ENCODE measurements around the gene PLA2G4A.

Gene PLA2G4A

DNA sequence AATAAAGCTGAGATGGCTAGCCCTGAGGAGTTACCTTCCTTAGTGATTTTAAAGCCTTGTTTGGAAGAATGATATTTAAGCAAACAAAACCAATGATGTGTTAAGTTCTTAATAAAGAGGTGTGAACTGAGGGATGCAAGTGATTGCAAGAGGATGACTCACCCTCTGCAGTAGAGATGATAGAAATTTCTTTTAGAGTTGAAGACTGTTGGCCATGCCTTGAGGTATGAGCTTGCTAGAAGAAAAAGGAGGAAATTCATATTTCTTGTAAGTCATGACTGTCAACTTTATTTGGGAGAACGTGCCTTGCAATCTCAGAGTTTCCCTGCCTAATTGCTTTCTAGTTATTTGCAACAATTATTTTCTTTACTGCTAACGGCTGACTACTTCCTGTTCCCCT is 94.7 kb downstream of the PLA2G4A start:
- DNase-seq = no peak

DNA sequence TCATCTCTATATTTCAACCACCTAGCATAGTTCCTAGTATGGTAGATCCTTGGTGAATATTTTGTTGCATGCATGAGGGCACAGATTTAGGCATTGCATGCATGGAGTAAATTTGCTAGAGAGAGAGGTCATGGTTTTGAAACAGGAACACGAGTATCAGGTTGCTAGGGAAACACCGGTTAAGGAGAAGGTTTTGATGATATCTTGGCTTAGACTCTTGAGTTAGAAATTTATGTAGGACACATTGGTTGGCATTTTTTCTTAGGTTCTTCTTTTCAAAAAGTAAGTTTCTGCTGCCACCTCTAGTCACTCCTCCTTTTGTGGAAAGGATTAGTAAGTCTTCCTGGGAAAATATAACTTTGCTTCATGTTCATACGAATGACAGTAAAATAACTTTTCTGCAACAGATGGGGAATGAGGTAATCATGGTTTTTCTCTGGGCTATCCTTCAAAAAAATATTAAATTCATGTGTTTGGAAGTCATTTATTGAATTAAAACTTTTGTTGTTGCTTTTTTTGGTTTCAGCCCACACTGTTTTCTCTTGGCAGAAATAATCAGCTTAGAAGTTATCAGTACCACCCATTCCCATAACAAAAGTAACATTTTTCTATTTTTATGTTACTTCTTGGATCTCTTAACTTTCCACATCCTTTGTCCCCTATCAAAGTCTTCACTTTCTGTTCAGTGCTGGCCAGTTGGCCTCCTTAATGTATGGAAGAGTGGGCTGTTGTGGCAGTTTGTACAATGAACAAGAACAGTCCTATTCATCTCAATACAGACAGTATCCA is 97.3 kb downstream of the PLA2G4A start:
- DNase-seq = peak in 1 of 2 experiments; percentile 42

DNA sequence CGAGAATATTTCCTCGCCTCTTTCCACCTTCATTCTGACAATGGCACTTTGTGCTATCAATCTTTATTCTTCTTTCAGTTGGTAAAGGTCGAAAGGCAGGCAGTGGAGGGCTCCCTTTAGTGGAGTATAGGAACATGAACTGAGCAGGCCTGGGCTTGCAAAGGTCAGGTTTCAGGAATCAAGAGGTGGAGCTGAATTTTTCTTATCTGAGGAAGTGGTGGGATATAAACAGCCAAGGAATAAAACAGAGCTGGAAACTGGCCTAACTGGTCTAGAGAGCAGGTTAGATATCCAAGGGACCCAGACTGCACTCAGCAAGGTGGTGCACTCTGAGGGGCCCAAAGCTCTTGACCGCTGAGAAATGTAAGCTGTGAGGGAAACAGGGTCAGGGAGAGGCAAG is 99.1 kb downstream of the PLA2G4A start:
- DNase-seq = no peak

DNA sequence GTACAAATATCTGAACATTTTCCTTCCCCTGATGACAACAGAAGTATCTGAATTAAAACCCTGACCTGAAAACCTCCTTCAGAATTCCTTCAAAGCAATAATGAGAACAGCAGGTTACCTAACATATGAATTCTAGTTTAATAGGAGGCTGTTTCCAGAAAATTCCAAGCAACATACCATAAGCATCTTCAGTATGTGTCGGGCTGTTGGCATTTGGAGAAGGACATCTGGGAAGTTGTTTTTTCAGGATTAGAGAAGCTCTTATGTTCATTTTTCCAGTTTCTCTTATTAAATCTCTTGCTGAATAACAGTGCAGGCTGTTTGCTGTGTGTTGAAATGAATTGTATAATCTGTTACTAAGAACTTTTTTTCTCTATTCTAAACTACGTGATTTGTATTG is 101.5 kb downstream of the PLA2G4A start:
- no peak for DNase-seq

DNA sequence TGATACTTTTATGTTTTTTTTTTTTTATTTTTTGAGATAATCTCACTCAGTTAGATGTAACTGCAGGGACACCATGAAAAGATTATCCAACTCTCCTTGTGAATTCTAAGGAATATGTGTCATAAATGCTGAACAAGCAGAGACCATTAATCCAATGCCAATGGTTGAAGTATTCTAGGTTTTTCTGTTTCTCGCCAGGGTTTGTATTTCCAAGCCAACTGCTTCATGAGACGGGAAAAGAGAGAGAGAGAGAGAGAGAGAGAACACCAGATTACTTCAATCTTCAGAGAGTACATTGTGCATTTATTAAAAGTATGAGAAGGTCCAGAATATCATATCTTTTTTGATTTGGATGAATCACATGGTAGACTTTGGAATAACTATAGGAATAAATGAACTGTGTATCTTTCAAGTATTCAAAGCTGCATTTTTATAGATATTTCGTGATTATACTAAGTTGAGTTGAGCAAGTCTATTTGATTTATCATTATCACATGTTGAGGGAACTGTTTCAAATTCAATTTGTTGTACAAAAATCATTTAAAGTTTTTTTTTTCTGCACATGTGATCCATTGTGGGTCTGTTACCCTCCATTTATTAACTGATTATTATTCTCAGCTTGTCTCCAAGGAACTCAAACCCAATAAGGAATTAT is 108.4 kb downstream of the PLA2G4A start:
- DNase-seq = no peak

DNA sequence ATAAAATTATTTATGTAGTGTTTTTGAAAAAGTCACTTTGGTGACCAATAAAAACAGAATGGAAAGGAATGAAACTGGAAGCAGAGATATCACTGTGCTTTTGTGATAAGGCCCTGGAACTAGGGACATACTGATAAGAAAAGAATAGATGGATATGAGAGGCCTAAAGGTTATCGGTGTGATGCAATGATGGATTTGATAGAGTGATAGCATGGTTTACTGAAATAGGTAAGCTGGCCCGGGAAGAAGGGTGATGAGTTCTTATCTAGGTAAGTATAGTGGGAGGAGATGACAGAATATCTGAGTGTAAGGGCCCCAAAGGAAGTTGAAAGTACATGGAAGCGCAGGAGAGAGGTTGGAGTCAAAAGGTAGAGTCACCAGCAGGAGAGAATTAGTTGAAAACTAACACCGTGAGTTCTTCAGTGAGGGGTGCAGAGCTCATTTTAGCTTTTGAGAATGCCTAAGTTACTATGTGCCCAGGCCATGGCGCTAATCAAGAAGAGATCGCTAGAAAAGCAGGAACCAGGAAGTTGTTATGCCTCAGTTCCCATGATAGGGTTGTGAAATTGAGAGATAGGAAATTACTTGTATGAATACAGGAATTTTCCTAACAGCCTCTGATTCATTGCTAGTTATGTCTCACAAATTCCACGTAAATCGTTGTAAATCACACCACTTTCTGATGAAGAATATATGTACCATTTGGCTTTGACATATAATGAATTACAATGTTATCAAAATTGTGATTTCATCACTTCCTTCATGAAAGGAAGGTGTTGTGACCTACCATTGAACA is 115.3 kb downstream of the PLA2G4A start:
- no peak for DNase-seq

DNA sequence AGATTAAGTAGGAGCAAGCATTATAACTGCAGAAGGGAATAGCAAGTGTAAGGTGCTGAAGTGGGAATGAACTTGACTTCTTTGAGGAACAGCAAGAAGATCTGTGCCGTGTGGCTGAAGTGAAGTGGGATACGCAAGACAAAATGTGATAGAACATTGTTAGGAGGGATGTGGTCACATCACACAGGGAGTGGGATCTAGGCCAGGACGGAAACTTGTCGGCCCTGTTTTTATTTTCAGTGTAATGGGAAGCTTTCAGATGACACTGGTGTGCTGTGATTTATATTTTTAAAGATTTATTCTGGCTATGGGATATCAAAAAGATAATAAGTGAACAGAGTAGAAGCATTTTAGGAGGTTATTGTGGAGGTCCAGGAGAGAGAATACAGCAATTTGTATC is 116.4 kb downstream of the PLA2G4A start:
- no peak for DNase-seq

DNA sequence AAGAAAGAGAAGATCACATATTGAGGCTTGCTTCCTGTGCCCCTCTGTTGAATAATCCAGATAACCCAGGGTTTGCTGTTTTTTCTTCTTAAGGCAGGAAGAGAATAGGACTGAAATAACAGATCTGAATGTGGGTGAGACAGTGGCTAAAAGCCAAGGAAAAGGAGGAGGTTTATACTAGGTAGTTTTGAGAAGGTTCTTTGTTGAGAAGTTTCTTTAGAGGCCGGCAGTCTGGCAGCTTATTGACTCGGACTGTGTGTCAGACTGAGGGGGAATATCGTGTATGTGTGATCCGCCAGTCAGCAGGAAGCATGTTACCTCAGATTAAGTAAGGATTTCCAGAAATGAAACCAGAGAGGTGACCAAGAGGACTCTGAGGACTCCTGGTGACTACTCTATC is 119.8 kb downstream of the PLA2G4A start:
- no peak for DNase-seq

DNA sequence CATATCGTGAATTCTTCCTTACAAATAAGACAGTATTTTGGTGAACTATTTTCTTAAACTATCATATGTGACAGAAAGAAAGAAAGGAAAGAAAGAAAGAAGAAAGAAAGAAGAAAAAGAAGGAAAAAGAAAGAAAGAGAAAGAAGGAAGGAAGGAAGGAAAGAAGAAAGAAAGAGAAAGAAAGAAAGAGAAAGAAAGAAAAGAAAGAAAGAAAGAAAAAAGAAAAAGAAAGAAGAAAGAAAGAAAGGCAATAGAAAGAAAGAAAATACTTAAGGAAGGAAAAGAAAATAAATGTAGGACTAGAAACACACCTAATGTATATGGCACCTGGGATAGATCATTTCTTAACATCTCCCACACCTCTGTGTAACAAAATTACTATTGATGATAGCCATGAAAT is 120.4 kb downstream of the PLA2G4A start:
- no peak for DNase-seq

DNA sequence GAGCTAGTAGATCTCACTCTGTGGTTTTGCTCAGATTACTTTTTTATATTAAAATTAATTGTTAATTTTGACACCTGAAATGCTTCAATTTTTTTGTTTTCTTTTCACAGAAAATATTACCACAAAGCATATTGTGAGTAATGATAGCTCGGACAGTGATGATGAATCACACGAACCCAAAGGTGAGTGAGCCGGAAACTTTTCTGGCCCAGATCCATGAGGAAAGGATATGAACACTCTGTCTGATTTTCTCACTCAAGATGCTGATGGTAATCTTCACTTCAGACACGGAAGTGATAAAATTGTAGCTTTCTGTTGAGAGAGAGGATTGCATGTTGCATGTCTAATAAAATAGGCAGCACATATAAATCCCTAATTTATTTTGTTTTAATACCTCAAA is 121.8 kb downstream of the PLA2G4A start:
- DNase-seq = peak in 1 of 2 experiments; percentile 44

DNA sequence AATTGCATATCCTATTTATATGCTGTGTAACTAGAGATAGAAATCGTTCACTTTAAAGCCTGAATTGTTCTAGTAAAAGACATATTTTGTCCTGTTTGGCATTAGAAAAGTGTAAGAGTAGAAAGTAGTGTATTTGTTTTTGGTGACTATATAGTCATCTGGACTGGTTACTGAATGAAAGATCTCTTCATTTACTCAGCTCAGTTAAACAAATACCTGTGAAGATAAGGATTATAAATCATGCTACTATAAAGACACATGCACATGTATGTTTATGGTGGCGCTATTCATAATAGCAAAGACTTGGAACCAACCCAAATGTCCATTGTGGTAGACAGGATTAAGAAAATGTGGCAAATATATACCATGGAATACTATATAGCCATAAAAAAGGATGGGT is 125.1 kb downstream of the PLA2G4A start:
- no peak for DNase-seq

DNA sequence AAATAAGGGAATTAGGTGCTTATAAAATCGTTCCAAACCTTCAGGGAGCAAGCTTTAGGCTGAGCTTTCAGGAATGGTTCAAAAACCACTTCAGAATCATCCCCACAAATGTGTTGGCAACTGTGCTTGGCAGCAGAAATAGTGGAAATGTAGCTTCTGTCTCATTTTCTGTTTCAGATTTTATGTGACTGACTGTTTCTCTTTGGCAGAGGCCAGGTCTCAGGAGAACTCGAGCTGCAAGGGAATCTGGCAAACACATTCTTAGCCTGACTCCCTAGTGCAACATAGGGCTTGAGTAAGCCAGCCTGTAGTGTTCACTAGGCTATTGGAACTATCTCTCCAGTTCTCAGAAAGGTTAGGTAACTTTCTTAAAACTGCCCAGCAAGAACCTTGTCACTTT is 128.6 kb downstream of the PLA2G4A start:
- peak; percentile 47 to 71 for DNase-seq

DNA sequence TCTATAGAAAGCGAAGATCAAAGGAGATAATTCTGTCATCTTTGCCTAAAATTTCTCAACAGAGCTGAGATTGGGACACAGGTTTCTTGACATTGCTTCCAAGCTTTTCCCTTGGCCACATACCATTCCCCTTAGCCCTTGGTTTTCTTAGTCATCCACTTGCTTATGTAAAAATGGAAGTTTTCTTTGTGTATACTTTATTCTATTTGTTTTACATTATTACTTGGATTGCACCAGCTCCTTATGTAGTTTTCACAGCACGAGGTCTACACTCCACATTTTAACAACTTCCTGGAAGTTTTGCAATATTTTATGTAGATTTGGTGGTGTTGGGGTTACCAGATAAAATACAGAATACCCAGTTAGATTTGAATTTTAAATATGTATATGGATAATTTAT is 129.8 kb downstream of the PLA2G4A start:
- DNase-seq = no peak

DNA sequence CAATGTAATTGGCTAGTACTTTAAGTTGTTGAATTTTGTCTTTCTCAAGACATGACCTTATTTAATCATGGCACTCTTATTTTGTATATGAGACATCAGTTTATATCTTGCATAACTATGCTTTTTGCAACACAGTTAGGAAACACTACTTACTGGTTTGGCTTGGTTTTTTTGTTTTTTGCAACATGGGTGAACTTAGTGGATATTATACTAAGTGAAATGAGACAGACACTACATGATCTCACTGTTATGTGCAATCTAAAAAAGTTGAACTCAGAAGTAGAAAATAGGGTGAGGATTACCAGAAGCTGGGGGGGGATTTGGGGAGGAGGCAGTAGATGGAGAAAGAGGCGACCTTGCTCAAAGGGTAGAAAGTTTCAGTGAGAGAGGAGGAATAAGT is 132.1 kb downstream of the PLA2G4A start:
- no peak for DNase-seq

DNA sequence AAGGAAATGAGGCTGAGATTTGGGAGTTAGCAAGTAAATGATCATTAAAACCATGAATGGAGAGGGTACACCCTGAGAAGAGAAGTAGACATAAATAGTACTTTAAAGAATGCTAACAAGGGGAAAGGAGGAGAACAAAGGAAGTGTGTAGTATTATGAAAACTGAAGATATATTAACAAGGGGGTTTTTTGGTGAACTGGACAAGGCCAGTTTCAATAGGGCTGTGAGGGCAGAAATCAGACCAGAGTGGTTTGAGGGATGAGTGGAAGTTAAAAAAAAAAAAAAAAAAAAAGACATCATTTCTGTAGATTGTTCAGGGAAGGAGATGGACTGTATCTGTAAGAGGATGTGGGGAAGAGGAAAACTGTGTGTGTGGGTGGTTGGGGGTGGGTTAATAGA is 137.1 kb downstream of the PLA2G4A start:
- DNase-seq = no peak

DNA sequence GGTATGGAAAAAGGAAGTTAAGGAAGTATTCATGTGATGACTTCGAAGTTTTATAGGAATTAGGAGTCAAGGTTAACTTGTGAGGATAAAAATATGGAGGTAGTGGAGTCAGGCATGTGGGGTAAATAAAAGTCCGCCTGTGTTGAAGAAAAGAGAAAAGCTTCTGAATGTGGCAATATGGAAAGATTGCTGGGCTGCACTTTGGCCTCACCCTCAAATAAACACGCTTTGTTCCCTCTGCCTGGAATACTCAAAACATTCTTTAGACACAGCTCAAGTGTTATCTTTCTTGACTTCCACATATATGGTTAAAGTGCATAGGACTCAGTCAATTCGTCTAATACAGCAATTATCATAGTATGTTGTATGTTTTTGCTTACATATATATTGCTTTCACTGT is 137.7 kb downstream of the PLA2G4A start:
- DNase-seq = no peak

DNA sequence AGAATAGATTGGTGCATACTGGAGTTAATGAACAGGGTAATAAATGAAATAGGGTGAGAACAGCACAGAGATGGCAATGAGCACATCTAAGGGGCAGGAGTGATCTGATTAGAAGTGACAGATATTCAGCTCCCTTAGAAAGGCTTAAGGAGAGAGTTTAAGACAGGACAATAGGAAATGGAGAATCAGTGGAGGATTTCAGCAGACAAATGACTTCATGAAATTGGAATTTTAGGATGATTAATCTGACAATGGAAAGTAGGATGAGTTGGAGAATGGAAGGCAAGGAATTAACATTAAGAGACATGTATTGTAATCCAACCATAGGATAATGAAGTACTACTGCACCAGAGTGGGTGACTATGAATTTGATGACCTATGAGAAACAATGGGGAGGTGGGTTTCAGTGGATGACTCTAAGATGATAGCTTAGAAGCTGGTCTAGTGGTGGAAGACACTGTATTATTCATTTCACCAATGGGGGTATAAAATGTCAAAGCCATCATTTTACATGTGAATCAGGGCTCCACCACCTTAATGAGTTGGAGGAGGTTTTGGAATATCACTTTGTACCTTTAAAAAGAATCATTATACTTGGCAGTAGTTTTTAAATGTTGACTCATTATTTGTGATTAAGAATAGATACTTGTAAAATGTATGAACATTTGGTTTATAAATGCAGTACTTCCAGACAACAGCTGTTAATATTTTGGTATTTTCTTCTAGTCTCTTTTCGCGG is 139.1 kb downstream of the PLA2G4A start:
- DNase-seq = no peak

DNA sequence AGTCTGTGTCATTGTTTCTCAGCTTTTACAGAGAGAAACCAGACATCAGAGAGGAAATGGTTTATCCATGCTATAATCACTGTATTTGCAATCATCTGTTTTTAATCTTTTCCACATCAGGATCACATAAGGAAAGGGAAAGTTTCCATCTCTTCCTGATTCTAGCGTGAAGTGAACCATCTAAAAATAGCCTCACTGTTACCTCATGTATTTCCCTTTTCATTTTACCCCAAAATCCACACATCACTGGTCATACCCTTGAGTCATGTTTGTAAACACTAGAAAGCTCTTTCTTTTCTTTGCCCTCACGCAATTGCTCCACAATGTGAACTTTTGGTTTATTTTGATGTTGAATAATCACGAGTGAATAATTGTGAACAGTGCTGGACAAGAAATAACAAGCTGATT is 146.0 kb downstream of the PLA2G4A start:
- no peak for DNase-seq

DNA sequence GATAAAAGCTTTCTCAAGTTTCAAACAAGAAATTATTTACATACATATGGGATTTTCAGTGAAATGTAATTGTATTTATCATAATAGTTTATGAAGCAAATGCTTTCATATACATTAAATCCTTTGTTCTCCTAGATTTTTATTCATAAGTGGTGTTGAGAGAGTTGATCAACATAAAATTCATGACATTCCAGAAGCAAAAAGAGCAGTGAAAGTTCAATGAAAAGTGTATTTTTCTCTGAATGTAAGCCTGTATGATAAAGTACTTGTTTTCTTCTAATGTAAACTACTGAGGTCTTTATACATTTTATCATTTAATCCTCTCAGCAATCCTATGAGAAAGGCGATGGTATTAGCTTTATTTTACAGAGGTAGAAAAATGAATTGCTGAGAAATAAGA is 146.5 kb downstream of the PLA2G4A start:
- no peak for DNase-seq

DNA sequence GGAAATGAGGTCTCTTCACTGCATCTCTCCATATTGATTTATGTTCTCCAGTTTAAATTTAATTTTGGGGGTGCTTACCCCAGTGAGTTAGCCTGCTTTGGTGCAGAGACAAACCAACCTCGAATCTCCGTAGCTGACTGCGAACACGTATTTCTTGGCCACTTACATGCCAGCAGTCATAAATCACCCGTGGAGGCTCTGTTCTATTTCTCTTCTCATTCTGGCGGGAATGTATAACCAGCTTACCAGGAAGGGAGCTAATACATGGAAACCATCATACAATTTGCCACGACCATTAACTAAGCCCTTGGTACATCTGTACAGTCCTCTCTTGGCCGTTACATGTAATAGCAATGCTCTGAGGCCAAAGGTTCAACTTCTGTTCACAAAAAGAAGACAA is 148.0 kb downstream of the PLA2G4A start:
- DNase-seq = no peak

DNA sequence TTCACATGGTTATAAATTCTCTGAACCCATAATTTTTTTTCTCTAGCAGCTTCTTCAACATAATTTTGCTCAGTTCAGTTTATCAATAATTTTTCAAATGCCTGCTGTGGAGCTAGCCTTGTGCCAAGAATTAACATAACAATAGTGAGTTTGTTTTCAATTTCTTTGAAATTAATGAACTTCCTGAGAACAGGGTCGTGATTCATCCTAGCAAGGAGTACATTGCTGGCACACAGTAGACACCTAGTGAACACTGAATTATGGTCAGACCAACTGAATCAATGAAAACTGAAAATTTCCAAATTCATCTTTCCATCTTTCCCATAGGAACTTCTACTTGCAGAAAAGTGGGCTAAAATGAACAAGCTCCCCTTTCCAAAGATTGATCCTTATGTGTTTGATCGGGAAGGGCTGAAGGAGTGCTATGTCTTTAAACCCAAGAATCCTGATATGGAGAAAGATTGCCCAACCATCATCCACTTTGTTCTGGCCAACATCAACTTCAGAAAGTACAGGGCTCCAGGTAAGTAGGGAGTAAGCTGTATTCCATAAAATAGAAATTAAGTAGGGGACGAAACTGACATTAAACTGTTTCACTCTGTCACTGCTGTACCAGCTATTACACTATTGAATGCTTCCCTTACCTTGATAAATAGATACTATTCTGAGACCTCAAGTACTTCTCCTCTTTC is 148.7 kb downstream of the PLA2G4A start:
- DNase-seq = no peak

All from NCI-H446 (cell line).